ENCODE measurements around the gene NCBP2L. TPM values are rescaled to one million over a fixed set of nuclear protein-coding genes. Genes with fewer than 3 reads are reported as not detected.

The NCBP2L gene
- total RNA-seq, 1 donor from 2014 or later, result not detected

Other genes starting within 250 kb of the NCBP2L start
- gene PRPS1, start 149.2 kb upstream of the NCBP2L start, total RNA-seq, result 64.6 and 67.7 TPM in 2 replicates
- 23.8 and 24.6 TPM in 2 replicates for gene TSC22D3, start 1.9 kb upstream of the NCBP2L start, total RNA-seq
- 2.2 and 2.9 TPM in 2 replicates for gene MID2, start 48.1 kb downstream of the NCBP2L start, total RNA-seq
- not detected in 2 replicates for gene TEX13B, start 204.6 kb downstream of the NCBP2L start, total RNA-seq

Measured in T-helper 2 cell treated with Interferon-gamma antibody and Interleukin-4, amounts not matched to agents 100 ng/mL and 5 ng/mL, for 36 hours (primary cell).